Measurements from ENCODE around the gene ANKRD23.

Gene ANKRD23

GRCh38 chr2:96824079-96824870 is 19.5 kb downstream of the ANKRD23 start:
- no peak overlapping the region for H3K4me3 Mint-ChIP-seq
- H3K36me3 Mint-ChIP-seq (ENCODE audit: low read depth), result peaks cover 12% of the 10 kb centered on the region
- no peaks in the 10 kb centered on the region for H3K27me3 Mint-ChIP-seq (ENCODE audit: low read depth)
- H3K9me3 Mint-ChIP-seq, result no peaks in the 10 kb centered on the region
- TF ChIP-seq CTCF (IDR thresholded peaks at IDR 0.05; ENCODE audit: unreplicated experiment in 3 of 3), result no peak
- H3K4me1 Mint-ChIP-seq, result peaks cover 35% of the 10 kb centered on the region
- H3K27ac Mint-ChIP-seq, result peak overlapping the region; percentile 69 to 74 (median 73)

GRCh38 chr2:96823198-96823597 is 20.6 kb downstream of the ANKRD23 start:
- Mint-ChIP-seq H3K36me3 (ENCODE audit: low read depth) (peaks cover 8% of the 10 kb centered on the region), H3K27ac (peak overlapping the region in 1 of 3 experiments; percentile 60), H3K9me3 (no peaks in the 10 kb centered on the region), H3K27me3 (ENCODE audit: low read depth) (peaks cover 4% of the 10 kb centered on the region), H3K4me3 (no peak overlapping the region), H3K4me1 (peaks cover 46% of the 10 kb centered on the region)
- no peak for TF ChIP-seq CTCF (IDR thresholded peaks at IDR 0.05; ENCODE audit: unreplicated experiment in 3 of 3)

DNA sequence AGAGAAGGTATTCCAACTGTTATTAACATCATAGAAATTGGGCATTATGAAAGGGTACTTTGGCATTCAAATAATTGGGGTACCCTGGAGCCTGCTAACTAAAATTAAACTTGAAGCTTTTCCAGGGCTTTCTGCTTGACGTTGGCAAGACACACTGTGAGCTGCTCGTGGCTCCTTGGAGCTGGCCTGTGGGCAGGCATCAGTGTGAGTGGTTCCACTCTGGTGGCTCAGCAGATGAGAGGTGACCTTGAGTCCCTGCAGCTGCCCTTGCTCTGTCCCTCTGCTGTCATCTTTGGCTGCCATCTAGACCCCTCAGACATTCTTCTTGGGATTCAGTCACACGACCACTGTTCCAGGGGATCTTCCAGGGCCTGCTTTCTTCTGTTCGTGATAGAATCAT is 21.0 kb downstream of the ANKRD23 start:
- Mint-ChIP-seq H3K4me1 (peaks cover 46% of the 10 kb centered on the region), H3K27me3 (ENCODE audit: low read depth) (peaks cover 4% of the 10 kb centered on the region), H3K4me3 (no peak overlapping the region), H3K27ac (peak overlapping the region in 1 of 3 experiments; percentile 60), H3K9me3 (no peaks in the 10 kb centered on the region), H3K36me3 (ENCODE audit: low read depth) (peaks cover 8% of the 10 kb centered on the region)
- no peak for TF ChIP-seq CTCF (IDR thresholded peaks at IDR 0.05; ENCODE audit: unreplicated experiment in 3 of 3)

- no peak for TF ChIP-seq CTCF (IDR thresholded peaks at IDR 0.05; ENCODE audit: unreplicated experiment in 3 of 3)
- Mint-ChIP-seq H3K27ac (no peak overlapping the region), H3K27me3 (ENCODE audit: low read depth) (peaks cover 4% of the 10 kb centered on the region), H3K4me3 (peak overlapping the region in 2 of 3 experiments; percentile 3 to 20), H3K9me3 (no peaks in the 10 kb centered on the region), H3K36me3 (ENCODE audit: low read depth) (peaks cover 8% of the 10 kb centered on the region), H3K4me1 (peaks cover 46% of the 10 kb centered on the region)
These were observed 22.6 kb downstream of the ANKRD23 start for GRCh38 chr2:96821113-96821675.

DNA sequence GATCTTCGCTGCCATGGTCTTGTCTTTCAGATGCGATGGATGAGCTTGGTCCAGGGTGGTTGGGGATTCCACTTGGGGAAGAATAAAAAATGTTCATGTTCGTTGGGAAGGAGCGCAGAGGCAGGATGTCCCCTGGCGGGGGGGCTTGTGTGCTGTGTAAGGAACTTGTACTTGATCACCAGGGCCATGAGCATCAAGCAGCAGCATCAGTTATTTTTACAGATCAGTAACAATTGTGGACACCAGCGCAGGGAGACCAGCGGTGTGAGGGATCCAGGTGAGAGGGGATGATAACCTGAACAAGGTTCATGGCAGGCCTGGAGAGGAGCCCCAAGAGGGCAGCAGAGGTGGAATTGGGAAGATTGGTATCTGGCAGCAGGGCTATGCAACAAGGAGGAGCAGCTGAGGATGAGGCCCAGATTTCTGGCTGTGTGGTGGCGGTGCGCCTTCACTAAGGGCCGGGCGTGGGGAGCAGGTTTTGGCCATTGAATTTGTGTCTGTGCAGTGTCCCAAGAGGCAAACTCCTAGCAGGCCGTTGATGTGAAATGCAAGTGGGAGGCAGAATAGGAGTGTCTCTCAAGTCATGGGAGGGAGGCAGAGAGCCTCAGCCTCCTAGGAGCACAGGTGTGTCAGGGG is 23.8 kb downstream of the ANKRD23 start:
- no peak for TF ChIP-seq CTCF (IDR thresholded peaks at IDR 0.05; ENCODE audit: unreplicated experiment in 3 of 3)
- peaks cover 4% of the 10 kb centered on the region for H3K27me3 Mint-ChIP-seq (ENCODE audit: low read depth)
- peak overlapping the region in 1 of 3 experiments; percentile 14 for H3K4me3 Mint-ChIP-seq
- no peaks in the 10 kb centered on the region for H3K9me3 Mint-ChIP-seq
- no peak overlapping the region for H3K27ac Mint-ChIP-seq
- peaks cover 52% of the 10 kb centered on the region for H3K4me1 Mint-ChIP-seq
- peaks cover 8% of the 10 kb centered on the region for H3K36me3 Mint-ChIP-seq (ENCODE audit: low read depth)

Measured in nephron (organoid).